Measurements from ENCODE around the gene SLC17A1.

DNA sequence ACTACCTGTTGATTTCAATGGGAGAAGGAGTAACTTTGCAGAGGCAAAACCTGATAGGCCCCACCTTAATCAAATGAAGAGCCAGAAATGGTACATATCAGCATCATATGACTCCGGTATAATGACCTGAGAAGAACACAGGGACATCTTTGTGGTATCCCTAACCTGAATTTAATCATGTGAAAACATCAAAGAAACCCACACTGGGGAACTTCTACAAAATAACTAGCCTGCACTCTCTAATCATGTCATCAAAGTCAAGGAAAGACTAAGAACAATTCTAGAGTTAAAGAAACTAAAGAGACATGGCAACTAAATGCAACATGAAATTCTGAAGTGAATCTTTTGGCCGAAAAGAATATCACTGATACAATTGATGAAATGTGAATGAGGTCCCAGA is 42.4 kb downstream of the SLC17A1 start:
- TF ChIP-seq, protein P1, sequence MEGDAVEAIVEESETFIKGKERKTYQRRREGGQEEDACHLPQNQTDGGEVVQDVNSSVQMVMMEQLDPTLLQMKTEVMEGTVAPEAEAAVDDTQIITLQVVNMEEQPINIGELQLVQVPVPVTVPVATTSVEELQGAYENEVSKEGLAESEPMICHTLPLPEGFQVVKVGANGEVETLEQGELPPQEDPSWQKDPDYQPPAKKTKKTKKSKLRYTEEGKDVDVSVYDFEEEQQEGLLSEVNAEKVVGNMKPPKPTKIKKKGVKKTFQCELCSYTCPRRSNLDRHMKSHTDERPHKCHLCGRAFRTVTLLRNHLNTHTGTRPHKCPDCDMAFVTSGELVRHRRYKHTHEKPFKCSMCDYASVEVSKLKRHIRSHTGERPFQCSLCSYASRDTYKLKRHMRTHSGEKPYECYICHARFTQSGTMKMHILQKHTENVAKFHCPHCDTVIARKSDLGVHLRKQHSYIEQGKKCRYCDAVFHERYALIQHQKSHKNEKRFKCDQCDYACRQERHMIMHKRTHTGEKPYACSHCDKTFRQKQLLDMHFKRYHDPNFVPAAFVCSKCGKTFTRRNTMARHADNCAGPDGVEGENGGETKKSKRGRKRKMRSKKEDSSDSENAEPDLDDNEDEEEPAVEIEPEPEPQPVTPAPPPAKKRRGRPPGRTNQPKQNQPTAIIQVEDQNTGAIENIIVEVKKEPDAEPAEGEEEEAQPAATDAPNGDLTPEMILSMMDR (IDR thresholded peaks at IDR 0.05) = no peak
- no peak for TF ChIP-seq POLR2A (IDR thresholded peaks at IDR 0.05)

All from adrenal gland (tissue), 5 donors.